T-helper 9 cell (primary cell): ENCODE measurements around the gene SLC7A5.
"Not testable (repeated sequence)": the region's sequence is repeated elsewhere in the genome, so short reads cannot be mapped to it uniquely, and the experiment has no call there.

Source experiments
- DNase-seq: peaks from one replicate; pipeline ENCODE4 v3.0.0-alpha.2; 2020

Gene SLC7A5

GRCh38 chr16:87819282-87819681 is 50.0 kb downstream of the SLC7A5 start:
- no peak for DNase-seq

DNA sequence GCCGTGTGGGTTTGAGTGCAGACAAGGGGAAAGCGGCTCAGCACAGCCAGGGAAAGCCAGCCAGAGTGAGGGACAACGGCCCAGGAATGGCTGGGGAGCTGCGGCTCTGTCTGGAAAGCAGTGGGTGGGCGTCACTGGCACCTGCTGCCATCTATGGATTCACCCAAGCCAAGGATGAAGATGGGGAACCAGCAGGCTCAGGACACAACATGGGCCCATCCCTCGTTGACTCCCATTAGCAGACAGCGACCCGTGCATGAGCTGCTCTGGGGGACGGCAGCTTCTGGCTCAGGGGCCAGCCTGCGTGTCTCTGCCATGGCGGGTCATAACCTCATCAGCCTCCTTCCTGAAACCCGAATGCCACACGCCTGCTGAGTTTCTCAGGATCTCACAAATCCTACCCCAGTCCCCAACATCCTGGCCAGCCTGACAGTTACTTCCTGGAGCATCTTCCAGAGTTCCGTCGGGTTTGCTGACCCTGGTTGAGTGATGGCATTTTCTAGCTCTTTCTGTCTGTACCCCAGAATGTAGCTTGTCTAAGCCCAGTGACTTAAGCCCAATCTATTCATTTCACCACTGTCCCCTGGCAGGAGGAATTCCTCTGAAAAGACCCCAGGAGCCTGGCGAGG is 50.7 kb downstream of the SLC7A5 start:
- no peak for DNase-seq

- DNase-seq, result no peak
These were observed 51.4 kb downstream of the SLC7A5 start for GRCh38 chr16:87817910-87818309.

DNA sequence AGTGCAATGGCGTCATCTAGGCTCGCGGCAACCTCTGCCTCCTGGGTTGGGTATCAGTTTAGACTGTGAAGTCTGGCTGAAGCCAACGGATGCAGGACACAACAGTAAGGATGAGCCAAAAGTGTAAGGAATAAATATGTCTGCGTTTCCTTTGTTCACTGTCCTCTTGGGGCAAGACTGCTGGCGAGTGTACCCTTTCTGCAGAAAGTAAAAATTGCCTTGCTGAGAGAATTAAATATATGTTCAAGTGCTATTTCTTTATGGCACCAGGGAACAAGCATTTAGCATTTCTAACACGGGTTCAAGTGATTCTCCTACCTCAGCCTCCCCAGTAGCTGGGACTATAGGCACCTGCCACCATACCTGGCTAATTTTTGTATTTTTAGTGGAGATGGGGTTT is 51.9 kb downstream of the SLC7A5 start:
- not testable (repeated sequence) for DNase-seq

DNA sequence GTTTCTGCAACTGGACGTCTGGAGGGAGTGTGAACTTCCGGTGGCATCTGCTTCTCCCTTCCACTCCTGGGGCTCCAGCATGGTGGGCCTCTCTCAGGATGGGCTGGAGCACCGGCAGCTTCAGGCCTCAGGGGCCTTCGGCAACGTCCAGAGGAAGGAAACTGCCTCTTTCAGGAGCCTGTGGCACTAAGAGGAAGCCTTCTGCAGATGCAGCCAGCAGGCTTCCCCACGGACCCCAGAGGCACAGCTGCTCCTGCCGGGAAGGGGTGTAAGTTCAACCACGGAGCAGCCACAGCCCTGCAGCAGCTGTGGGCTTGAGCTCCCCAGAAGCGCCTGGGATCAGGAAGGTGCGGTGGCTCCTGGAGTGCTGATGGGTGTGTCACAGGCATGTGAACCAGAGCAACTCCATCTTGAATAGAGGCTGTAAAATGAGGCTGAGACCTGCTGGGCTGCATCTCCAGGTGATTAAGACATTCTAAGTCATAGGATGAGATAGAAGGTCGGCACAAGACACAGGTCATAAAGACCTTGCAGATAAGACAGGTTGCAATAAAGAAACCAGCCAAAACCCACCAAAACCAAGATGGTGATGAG is 52.7 kb downstream of the SLC7A5 start:
- DNase-seq, result no peak

DNA sequence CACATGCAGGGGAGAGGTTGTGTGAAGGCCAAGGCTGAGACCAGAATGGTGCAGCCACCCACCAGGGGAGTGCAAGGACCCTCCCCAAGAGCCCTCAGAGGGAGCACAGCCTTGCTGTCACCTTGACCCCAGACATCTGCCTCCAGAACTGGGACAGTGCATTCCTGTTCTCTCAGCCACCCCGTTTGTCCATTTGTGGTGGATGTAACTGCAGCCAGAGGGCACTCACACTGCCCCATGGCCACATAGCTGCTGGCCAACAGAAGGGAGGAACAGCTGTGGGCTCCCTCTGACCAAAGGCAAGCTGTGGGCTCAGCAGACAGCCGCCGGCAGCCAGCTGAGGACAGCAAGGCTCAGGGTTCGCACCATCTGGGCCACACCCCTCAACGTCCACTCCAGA is 53.7 kb downstream of the SLC7A5 start:
- no peak for DNase-seq

- DNase-seq, result no peak
These were observed 57.1 kb downstream of the SLC7A5 start for GRCh38 chr16:87812200-87812656.

- not testable (repeated sequence) for DNase-seq
These were observed 57.9 kb downstream of the SLC7A5 start for GRCh38 chr16:87811454-87811853.

DNA sequence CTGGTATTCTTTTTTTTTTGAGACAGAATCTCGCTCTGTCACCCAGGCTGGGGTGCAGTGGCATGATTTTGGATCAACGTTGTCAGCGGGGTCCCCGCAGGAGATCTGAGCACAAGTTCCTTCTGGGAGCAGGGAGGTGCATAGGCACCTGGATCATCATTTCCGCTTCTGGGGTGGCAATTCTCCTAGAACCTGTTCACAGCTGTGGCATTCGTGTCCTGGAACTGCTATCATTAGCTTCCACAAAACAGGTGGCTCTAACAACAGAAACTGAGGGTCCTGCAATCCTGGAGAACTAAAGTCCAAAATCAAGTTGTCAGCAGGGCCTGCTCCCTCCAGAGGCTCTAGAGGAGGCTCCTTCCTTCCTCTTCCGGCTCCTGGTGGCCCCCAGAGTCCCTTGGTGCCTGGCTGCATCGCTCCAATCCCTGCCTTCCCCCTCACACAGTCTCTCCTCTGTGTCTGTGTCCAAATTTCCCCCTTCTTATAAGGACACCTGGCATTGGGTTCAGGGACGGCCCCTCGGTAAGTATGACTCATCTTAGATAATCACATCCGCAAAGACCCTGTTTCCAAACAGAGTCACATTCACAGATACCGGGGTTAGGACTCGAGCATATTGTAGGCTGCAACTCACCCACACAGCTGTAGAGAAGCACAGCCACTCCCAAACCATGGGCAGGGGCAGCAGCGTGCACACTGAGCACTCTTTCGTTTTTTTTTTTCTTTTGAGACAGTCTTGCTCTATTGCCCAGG is 60.0 kb downstream of the SLC7A5 start:
- DNase-seq, result no peak

DNA sequence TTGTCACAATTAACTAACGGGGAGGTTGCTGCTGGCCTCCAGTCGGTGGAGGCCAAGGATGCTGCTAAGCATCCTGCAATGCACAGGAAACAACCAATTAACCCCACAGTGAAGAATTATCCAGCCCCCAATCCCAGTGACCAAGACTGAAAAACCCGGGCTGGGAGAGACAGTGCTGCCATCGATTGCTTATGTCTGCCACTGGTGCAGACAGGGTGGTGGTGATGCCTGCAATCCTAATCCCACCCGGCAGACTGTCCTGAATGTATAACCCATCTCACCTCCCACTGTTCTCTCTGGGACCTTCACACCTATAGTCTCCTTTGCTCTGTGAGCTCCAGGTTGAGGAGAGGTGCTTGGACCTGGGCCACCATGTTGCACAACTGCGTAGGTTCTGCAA is 61.2 kb downstream of the SLC7A5 start:
- DNase-seq, result no peak

DNA sequence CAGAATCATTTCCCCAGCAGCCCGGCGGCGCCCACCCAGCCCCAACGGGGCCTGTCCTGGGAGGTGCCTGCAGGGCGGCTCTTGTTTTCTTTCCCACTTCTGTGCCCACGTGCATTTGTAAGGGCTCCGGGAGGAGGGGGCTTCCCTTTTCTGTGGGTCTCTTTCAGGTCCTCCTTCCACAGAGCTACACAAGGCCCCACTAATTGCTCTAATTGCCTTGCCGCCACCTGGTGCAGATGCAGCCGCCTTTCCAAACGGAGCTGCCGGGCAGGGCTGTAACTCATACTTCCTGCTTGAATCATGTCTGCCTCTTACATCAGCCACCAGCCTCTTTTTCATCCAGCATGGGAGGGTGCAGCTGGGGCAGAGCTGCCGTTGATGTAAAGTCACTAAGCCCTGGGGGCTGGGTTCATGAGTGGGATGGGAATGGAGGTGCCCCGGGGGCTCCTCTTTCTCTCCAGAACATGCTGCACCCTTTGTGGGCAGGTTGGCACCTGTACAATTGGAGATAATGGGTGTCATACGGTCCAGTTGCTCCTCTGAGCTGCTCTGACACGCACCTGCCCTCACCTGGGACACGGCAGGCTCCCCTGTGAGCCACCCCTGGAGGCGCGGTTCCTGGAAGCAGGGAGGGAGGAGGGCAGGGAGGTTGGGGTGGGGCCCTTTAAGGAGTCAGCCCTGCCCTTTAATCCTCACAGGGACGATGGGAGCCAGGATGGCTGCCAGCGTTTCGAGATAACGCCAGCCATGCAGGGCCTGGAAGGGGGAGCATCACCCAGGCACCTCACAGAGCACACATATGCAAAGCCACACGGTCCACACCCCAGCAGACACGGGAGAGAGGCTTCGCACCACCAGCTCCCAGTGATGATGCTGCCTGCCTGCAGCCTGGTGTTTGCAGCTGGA is 62.4 kb downstream of the SLC7A5 start:
- no peak for DNase-seq

DNA sequence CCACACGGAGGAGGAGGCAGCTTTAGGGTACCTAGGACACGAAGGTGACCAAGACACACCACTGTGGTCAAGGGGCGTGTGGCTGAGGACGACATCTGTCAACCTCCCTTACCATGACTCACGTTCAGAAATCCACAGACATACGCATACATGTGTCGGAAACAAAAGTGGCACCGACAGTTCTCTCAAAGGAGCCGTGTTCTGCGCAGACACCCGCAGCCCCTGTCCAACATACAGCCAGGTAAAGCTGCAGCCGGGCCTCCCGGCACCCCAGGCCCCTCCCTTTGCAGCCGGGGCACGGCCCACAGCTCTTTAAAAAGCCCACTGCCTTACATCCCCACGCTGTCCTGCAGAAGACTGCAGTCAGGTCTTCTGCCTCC is 63.1 kb downstream of the SLC7A5 start:
- DNase-seq, result no peak

- DNase-seq, result no peak
These were observed 65.9 kb downstream of the SLC7A5 start for GRCh38 chr16:87803385-87803784.

DNA sequence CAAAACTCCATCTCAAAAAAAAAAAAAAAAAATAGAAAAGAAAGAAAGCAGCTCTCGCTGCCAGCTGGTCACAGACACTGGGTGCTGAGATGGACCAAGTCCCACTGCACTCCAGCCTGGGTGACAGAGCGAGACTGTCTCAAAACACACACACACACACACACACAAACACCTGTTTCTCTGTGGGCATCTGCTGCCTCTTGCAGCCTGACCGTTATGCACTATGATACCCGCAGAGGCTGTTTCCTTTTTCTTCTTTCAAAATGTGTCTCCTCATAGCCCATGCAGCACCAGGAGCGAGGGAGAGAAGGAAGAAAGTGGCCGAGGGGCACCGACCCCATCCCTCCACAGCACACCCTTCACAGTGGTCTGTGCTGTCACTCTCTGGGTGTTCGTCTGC is 66.6 kb downstream of the SLC7A5 start:
- no peak for DNase-seq

DNA sequence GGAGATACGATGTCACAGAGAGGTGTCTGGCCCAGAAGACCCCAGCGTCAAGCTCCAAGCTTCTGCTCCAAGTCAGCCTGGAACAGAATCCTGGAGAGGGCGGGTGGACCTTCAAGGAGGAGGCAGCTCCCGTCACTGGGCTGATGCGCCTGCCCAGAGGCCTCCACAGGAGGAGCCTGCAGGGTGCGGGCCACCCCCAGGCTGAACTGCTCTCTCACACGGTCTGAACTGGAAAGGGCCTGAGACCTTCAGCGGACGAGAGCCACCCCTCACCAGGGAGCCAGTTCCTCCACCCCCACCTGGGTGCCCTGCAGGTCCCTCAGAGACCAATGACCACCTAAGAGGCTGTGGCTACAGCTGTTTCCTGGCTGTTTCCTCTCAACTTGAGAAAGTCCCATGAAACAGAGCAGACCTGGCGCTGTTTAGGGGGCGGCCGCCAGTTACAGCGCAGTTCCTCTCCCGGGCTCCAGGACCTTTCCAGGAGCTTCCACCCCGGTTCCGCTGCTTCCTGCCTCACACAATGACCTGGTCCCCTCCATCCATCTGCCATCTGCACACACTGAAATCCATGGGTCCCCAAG is 67.5 kb downstream of the SLC7A5 start:
- DNase-seq, result no peak

- DNase-seq, result no peak
These were observed 68.8 kb downstream of the SLC7A5 start for GRCh38 chr16:87800497-87800896.

- no peak for DNase-seq
These were observed 74.0 kb downstream of the SLC7A5 start for GRCh38 chr16:87795336-87795735.

- no peak for DNase-seq
These were observed 74.7 kb downstream of the SLC7A5 start for GRCh38 chr16:87794485-87795078.

GRCh38 chr16:87792205-87792565 is 77.1 kb downstream of the SLC7A5 start:
- DNase-seq, result no peak

DNA sequence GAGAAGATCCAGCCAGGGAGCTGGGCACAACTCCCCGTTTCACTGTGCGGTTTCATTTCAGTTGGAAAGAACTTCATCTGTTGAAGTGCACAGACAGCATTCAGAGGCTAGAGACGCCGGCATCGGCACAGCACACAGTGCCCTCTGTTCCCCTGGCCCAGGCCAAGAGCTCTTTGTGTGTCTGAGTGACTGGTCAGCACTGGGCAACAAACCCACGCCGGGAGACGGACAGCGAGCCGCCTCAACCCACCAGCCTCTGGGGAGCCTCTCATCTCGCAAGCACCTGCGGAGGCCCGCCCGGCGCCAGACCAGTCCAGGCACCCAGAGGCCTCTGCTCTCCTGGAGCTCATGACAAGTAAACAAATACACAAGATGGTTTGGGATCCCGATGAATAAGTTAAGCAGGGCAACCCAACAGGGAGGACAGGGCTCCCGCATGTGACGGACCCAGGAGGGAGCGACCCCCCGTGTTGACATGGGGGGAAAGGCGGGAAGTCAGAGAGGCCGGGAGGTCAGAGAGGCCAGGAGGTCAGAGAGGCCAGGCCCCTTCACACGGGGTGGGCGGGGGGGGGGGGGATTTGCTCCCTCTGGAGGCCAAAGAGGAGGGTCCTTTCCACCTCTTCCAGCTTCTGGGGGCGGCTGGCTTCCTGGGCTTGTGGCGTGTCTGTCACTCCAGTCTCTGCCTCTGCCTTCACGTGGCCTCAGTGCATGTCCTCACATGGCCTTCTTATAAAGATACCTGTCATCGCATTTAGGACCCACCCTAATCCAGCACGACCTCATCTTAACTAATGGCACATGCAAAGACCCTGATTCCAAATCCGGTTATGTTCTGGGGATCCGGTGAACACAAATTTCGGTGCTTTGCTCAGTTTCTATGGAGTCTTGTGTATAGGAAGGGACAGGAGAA is 77.8 kb downstream of the SLC7A5 start:
- DNase-seq, result no peak
